Peyer's patch (tissue), 4 donors: ENCODE data around the gene AGBL4.

ENCODE experiments used
- POLR2A ChIP-seq, 2 donors: fragments of 450-650 bp; IDR thresholded peaks; one replicate each; pipeline ENCODE4 v1.5.1; 2017; ENCODE audit warnings: antibody characterized with exemption in 2 of 2, mild to moderate bottlenecking in 2 of 2, moderate library complexity in 2 of 2
- TF ChIP-seq, protein P1 (sequence below), 6 experiments: fragments of 450-650 bp in 4 of 6; fragments of 200-600 bp in 2 of 6; sonication (generic) in 1 of 6; IDR thresholded peaks; one replicate each; pipeline ENCODE4 v1.5.1; 2017 to 2019; ENCODE audit warnings: antibody characterized with exemption in 6 of 6, mild to moderate bottlenecking in 3 of 6, moderate library complexity in 1 of 6

DNA sequence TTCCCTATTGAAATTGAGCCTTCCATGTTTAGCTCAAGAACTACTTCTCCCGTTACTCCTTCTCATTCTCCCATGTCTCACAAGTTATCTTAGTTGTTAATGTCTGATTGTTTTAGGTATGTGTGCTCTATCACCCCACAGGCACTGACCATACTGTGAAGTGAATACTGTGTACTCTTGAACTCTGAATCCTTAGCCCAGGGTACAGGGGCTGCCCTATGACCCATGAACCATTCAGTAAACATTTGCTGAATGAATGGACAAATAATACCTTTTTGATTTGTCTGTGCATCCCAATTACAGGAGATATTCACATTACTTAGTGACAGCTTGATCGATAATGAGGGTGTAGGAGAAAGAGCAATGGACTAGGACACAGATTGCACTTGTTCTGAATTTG lies 1077.7 kb downstream of the AGBL4 start:
- TF ChIP-seq, protein P1, sequence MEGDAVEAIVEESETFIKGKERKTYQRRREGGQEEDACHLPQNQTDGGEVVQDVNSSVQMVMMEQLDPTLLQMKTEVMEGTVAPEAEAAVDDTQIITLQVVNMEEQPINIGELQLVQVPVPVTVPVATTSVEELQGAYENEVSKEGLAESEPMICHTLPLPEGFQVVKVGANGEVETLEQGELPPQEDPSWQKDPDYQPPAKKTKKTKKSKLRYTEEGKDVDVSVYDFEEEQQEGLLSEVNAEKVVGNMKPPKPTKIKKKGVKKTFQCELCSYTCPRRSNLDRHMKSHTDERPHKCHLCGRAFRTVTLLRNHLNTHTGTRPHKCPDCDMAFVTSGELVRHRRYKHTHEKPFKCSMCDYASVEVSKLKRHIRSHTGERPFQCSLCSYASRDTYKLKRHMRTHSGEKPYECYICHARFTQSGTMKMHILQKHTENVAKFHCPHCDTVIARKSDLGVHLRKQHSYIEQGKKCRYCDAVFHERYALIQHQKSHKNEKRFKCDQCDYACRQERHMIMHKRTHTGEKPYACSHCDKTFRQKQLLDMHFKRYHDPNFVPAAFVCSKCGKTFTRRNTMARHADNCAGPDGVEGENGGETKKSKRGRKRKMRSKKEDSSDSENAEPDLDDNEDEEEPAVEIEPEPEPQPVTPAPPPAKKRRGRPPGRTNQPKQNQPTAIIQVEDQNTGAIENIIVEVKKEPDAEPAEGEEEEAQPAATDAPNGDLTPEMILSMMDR (IDR thresholded peaks at IDR 0.05): no peak
- no peak for TF ChIP-seq POLR2A (IDR thresholded peaks at IDR 0.05)
